ENCODE measurements around the gene HIBADH.
A peak's percentile ranks its signal among the peaks of the same experiment; 100 is the strongest.

The HIBADH gene

DNA sequence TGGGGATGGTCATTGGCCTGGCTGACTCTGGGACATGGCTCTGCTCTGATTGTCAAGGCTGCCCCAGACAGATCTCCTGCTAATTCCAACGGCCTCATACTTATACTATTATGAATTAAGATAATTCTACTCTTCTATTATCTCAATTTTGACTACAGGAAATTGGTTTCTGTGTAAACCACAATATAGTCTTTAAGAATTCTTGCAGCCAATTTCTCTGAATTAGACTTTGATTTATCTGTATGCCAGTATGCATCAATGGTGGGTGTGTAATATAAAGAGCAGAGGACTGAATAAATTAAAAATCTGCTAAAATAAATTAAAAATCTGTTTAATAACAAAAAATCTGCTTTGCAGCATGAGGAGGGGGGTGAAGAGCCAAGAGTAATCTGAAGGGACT lies 27.0 kb downstream of the HIBADH start:
- DNase-seq (ENCODE audit: low spot score): no peak

DNA sequence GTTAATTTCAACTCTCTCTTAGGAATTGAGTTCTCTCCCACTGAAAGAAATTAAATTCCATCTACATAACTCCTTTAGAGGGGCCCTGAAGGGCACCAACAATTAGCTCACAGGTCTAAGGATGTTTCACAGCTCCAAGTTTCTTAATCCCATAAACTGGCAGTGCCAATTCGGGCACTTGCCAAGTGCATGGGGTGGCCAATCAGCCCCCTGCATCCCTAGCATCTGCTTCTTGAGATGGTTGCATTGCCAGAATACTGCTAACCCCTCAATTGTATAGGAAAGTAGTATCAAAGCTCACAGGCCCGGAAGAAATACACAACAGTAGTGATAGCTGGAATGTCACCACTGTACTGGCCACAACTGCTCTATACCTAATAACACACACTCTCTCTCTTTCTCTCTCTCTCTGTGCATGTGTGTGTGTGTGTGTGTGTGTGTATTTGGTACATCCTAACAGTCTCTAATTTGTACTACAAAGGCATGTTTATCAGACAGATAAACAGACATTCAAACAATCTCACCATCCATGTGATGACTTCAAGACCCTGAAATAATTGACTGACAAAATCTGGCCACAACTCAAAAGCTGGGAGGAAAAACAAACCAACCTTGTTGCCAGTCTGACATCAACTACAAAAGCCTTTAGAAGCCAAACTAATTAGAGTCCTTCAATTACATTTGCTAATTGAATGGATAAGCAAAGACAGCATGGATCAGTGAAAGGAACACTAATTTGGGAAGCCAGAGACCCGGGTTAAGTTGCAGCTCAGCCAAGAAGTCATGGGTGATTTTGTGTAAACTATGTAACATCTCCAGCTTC lies 27.8 kb downstream of the HIBADH start:
- peak; percentile 47 for DNase-seq (ENCODE audit: low spot score)

GRCh38 chr7:27633062-27633461 lies 29.6 kb downstream of the HIBADH start:
- DNase-seq (ENCODE audit: low spot score): no peak

DNA sequence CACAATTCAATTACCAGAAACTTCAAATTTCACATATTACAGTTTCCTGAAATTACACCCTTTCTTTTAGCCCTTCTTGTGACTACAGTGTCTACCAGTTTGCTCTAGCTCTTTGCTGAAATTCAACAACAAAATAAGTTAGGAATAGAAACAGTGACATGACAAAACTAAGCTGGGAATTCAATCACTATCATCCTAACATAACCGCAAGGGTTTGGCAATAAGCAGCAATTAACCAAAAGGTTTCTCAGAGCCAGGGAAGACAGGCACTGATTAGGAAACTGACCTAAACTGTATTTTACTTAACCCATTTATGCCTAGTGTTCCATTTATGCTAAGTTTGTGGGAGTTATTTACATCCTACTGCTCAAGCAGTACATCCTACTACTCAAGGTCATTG lies 31.3 kb downstream of the HIBADH start:
- no peak for DNase-seq (ENCODE audit: low spot score)

GRCh38 chr7:27627146-27627545 lies 35.5 kb downstream of the HIBADH start:
- no peak for DNase-seq (ENCODE audit: low spot score)

DNA sequence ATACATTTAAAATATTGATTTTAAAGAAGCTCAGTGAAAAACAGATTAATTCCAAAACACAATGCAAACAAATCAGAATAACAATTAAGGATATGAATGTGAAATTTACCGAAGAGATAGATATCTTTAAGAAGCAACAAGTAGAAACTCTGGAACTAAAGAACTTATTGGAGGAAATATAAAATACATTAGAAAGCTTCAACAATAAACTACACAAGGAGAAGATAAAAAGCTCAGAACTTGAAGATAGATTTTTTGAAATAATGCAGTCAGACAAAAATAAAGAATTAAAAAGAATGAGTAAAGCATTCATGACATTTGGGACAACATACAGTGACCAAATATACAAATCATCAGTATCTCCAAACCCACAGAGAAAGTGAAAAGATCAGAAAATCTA lies 43.2 kb downstream of the HIBADH start:
- no peak for DNase-seq (ENCODE audit: low spot score)

- DNase-seq (ENCODE audit: low spot score): no peak
These were observed 44.9 kb downstream of the HIBADH start for GRCh38 chr7:27617651-27618381.

DNA sequence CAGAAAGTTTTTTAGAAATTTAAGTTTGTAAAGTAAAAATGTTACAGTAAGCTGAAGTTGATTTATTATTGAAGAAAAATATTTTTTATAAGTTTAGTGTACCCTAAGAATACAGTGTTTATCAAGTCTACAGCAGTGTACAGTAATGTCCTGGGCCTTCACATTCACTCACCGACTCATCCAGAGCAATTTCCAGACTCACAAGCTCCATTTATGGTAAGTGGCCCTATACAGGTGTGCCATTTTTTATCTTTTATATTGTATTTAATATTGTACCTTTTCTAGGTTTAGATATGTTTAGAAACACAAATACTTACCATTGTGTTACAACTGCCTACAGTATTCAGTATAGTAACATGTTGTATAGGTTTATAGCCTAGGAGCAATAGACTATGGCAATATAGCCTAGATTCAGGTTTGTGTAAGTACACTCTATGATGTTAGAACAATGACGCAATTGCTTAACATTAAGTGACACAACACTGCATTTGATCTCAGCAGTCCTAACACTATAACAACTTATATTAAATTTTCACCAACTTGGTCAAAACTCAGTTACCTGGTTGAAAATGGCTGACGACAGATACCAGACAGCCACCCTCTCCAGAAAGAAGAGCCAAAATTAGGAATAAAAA lies 45.7 kb downstream of the HIBADH start:
- DNase-seq (ENCODE audit: low spot score): no peak

GRCh38 chr7:27616186-27616491 lies 46.5 kb downstream of the HIBADH start:
- DNase-seq (ENCODE audit: low spot score): no peak

- no peak for DNase-seq (ENCODE audit: low spot score)
These were observed 47.1 kb downstream of the HIBADH start for GRCh38 chr7:27615420-27616185.

DNA sequence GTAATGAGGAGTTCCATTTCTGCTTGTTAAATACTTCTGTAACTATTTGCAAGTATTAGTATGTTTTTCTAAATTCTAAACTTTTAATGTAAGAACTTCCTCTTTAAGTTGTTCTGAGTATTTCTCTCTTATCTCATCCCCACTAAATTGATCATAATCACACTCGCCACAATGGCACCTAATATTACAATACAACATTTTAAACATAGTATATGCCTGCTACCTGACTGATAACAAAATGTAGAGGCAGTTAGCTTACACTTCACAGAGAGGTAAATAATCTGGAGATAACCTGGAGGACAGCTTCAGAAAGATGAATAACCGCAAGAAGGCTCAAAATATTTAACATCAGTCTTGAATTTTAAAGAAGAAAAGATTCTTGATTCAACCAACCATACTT lies 48.6 kb downstream of the HIBADH start:
- DNase-seq (ENCODE audit: low spot score): no peak

GRCh38 chr7:27611059-27611458 lies 51.6 kb downstream of the HIBADH start:
- no peak for DNase-seq (ENCODE audit: low spot score)

GRCh38 chr7:27608776-27609495 lies 53.7 kb downstream of the HIBADH start:
- no peak for DNase-seq (ENCODE audit: low spot score)

DNA sequence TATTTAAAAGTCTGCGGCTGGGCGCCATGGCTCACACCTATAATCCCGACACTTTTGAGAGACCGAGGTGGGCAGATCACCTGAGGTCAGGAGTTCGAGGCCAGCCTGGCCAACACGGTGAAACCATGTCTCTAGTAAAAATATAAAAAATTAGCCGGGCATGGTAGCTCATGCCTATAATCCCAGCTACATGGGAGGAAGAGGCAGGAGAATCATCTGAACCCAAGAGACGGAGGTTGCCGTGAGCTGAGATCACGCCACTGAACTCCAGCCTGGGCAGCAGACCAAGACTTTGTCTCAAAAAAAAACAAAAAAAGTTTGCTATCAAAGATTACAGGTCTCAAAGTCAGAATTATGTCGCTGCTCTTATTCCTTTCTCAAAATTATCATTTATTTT lies 55.5 kb downstream of the HIBADH start:
- DNase-seq (ENCODE audit: low spot score): no peak

- no peak for DNase-seq (ENCODE audit: low spot score)
These were observed 56.1 kb downstream of the HIBADH start for GRCh38 chr7:27606270-27607209.

- no peak for DNase-seq (ENCODE audit: low spot score)
These were observed 56.9 kb downstream of the HIBADH start for GRCh38 chr7:27605689-27606269.

- no peak for DNase-seq (ENCODE audit: low spot score)
These were observed 57.4 kb downstream of the HIBADH start for GRCh38 chr7:27605283-27605682.

GRCh38 chr7:27603813-27604212 lies 58.9 kb downstream of the HIBADH start:
- DNase-seq (ENCODE audit: low spot score): no peak

DNA sequence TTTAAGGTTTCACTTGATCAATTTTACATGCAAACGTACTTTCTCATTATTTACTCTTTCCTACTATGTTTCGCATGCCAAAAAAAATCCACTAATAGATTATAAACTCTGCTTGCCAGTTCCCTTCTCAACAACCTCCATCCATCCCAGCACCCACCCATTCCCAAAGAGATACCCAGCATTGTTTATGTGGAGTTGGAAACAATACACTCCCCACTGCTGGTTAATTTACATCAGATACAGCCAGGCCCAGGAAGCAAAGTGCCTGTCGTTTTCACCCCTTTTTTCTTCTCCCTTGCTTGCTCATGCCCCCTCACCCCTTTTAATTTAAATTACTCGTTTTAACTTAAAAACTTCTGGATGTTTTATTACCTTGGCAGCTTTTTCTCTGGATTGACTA lies 59.9 kb downstream of the HIBADH start:
- no peak for DNase-seq (ENCODE audit: low spot score)

- no peak for DNase-seq (ENCODE audit: low spot score)
These were observed 61.5 kb downstream of the HIBADH start for GRCh38 chr7:27601217-27601616.

All from cerebellar cortex (tissue), 1 donor.